HPDE6-E6E7 (cell line): ENCODE data around the gene ING5.

ENCODE experiments used
- DNase-seq: peaks from one replicate; pipeline ENCODE4 v3.0.0; 2011; ENCODE audit warnings: missing footprints; ENCODE audit errors: extremely low spot score

The ING5 gene

GRCh38 chr2:241776336-241777169 lies 74.7 kb downstream of the ING5 start, which contains the start of gene GAL3ST2:
Gene GAL3ST2, plus strand, starts transcription at chr2:241776822. Its CDS starts 134 bp downstream, at chr2:241776956.
- no peak for DNase-seq

GRCh38 chr2:241777170-241777685 lies 75.4 kb downstream of the ING5 start:
- DNase-seq, result no peak

- DNase-seq, result no peak
Measured at GRCh38 chr2:241777686-241778627, 76.1 kb downstream of the ING5 start.
